ENCODE results near the gene GUSB. TPM values are rescaled to one million over a fixed set of nuclear protein-coding genes. Genes with fewer than 3 reads are reported as not detected.
"Not testable (repeated sequence)": the region's sequence is repeated elsewhere in the genome, so short reads cannot be mapped to it uniquely, and the experiment has no call there.

GUSB gene
- total RNA-seq (2014; rRNA removed; shearing (Covaris generic)): 47.0 and 70.8 TPM in 2 replicates

GRCh38 chr7:65981965-65982792 lies at the start of gene GUSB:
Gene GUSB (minus strand): TSS chr7:65982213. CDS start chr7:65982183, 30 bp downstream.
- Histone ChIP-seq H3K4me3 (peak within 1 kb of the TSS; percentile 79), H3K27ac (peak within 1 kb of the TSS; percentile 67)
- DNase-seq (ENCODE audit: low read depth in 1 of 2, low spot score in 2 of 2): peak; percentile 91 to 94

GRCh38 chr7:66028342-66028741 lies 46.3 kb upstream of the GUSB start:
- not testable (repeated sequence) for H3K27me3 ChIP-seq (replicated peaks); H3K4me3 ChIP-seq; H3K36me3 ChIP-seq; H3K27ac ChIP-seq; DNase-seq (ENCODE audit: low read depth in 1 of 2, low spot score in 2 of 2); H3K4me1 ChIP-seq (replicated peaks); H3K9me3 ChIP-seq (replicated peaks)

More at GRCh38 chr7:65981965-65982792, at the start of gene GUSB:
- Histone ChIP-seq H3K9me3 (replicated peaks) (no peaks in the 10 kb centered on the region), H3K4me1 (replicated peaks) (peaks cover 19% of the 10 kb centered on the region), H3K27me3 (replicated peaks) (no peaks in the 10 kb centered on the region), H3K36me3 (peaks cover 34% of the 10 kb centered on the region)

GRCh38 chr7:66016131-66016461 lies 34.1 kb upstream of the GUSB start:
- no peaks in the 10 kb centered on the region for H3K9me3 ChIP-seq (replicated peaks)
- H3K27me3 ChIP-seq (replicated peaks): no peaks in the 10 kb centered on the region
- no peak overlapping the region for H3K4me3 ChIP-seq
- peak in 1 of 2 experiments; percentile 74 for DNase-seq (ENCODE audit: low read depth in 1 of 2, low spot score in 2 of 2)
- peaks cover 15% of the 10 kb centered on the region for H3K4me1 ChIP-seq (replicated peaks)
- 0 out of 2 replicates have a peak overlapping the region, but pooled peaks have one; percentile 7 for H3K27ac ChIP-seq
- H3K36me3 ChIP-seq: no peaks in the 10 kb centered on the region

- peaks cover 15% of the 10 kb centered on the region for H3K4me1 ChIP-seq (replicated peaks)
- no peaks in the 10 kb centered on the region for H3K36me3 ChIP-seq
- no peak for DNase-seq (ENCODE audit: low read depth in 1 of 2, low spot score in 2 of 2)
- H3K4me3 ChIP-seq: no peak overlapping the region
- H3K27me3 ChIP-seq (replicated peaks): no peaks in the 10 kb centered on the region
- H3K9me3 ChIP-seq (replicated peaks): no peaks in the 10 kb centered on the region
- no peak overlapping the region for H3K27ac ChIP-seq
These were observed 33.6 kb upstream of the GUSB start for GRCh38 chr7:66015440-66016130.

GRCh38 chr7:66013938-66014337 lies 31.9 kb upstream of the GUSB start:
- peak; percentile 33 to 59 for DNase-seq (ENCODE audit: low read depth in 1 of 2, low spot score in 2 of 2)
- Histone ChIP-seq H3K9me3 (replicated peaks) (no peaks in the 10 kb centered on the region), H3K4me3 (no peak overlapping the region), H3K36me3 (no peaks in the 10 kb centered on the region), H3K27ac (no peak overlapping the region), H3K4me1 (replicated peaks) (peaks cover 15% of the 10 kb centered on the region), H3K27me3 (replicated peaks) (no peaks in the 10 kb centered on the region)

GRCh38 chr7:66007232-66007631 lies 25.2 kb upstream of the GUSB start:
- Histone ChIP-seq H3K4me3 (no peak overlapping the region), H3K9me3 (replicated peaks) (no peaks in the 10 kb centered on the region), H3K27me3 (replicated peaks) (no peaks in the 10 kb centered on the region), H3K4me1 (replicated peaks) (peaks cover 5% of the 10 kb centered on the region; the same call in 1 of the 2 replicates), H3K27ac (no peak overlapping the region), H3K36me3 (no peaks in the 10 kb centered on the region)
- no peak for DNase-seq (ENCODE audit: low read depth in 1 of 2, low spot score in 2 of 2)

- not testable (repeated sequence) for H3K9me3 ChIP-seq (replicated peaks); H3K4me1 ChIP-seq (replicated peaks); H3K27ac ChIP-seq
These were observed 23.2 kb upstream of the GUSB start for GRCh38 chr7:66005115-66005671.

GRCh38 chr7:66000823-66001417 lies 18.9 kb upstream of the GUSB start:
- not testable (repeated sequence) for H3K4me3 ChIP-seq; H3K27ac ChIP-seq; H3K4me1 ChIP-seq (replicated peaks); H3K9me3 ChIP-seq (replicated peaks); H3K36me3 ChIP-seq; H3K27me3 ChIP-seq (replicated peaks); DNase-seq (ENCODE audit: low read depth in 1 of 2, low spot score in 2 of 2)

More at GRCh38 chr7:66005115-66005671, 23.2 kb upstream of the GUSB start:
- not testable (repeated sequence) for H3K4me3 ChIP-seq; H3K36me3 ChIP-seq; DNase-seq (ENCODE audit: low read depth in 1 of 2, low spot score in 2 of 2); H3K27me3 ChIP-seq (replicated peaks)

- H3K4me3 ChIP-seq, H3K36me3 ChIP-seq: not testable (repeated sequence)
These were observed 13.0 kb upstream of the GUSB start for GRCh38 chr7:65994984-65995383.

GRCh38 chr7:65992526-65992925 lies 10.5 kb upstream of the GUSB start:
- DNase-seq (ENCODE audit: low read depth in 1 of 2, low spot score in 2 of 2): no peak
- H3K4me3 ChIP-seq: no peak overlapping the region
- peaks cover 12% of the 10 kb centered on the region for H3K4me1 ChIP-seq (replicated peaks)
- H3K9me3 ChIP-seq (replicated peaks): no peaks in the 10 kb centered on the region
- H3K27me3 ChIP-seq (replicated peaks): no peaks in the 10 kb centered on the region
- no peaks in the 10 kb centered on the region for H3K36me3 ChIP-seq
- no peak overlapping the region for H3K27ac ChIP-seq

More at GRCh38 chr7:65994984-65995383, 13.0 kb upstream of the GUSB start:
- DNase-seq (ENCODE audit: low read depth in 1 of 2, low spot score in 2 of 2); H3K27me3 ChIP-seq (replicated peaks); H3K4me1 ChIP-seq (replicated peaks); H3K27ac ChIP-seq; H3K9me3 ChIP-seq (replicated peaks): not testable (repeated sequence)

GRCh38 chr7:65991829-65992228 lies 9.8 kb upstream of the GUSB start:
- H3K27ac ChIP-seq; H3K9me3 ChIP-seq (replicated peaks); H3K36me3 ChIP-seq; DNase-seq (ENCODE audit: low read depth in 1 of 2, low spot score in 2 of 2); H3K27me3 ChIP-seq (replicated peaks); H3K4me3 ChIP-seq: not testable (repeated sequence)
- peaks cover 15% of the 10 kb centered on the region for H3K4me1 ChIP-seq (replicated peaks)

- Histone ChIP-seq H3K36me3 (no peaks in the 10 kb centered on the region), H3K4me1 (replicated peaks) (peaks cover 15% of the 10 kb centered on the region), H3K9me3 (replicated peaks) (no peaks in the 10 kb centered on the region), H3K27ac (no peak overlapping the region), H3K4me3 (no peak overlapping the region), H3K27me3 (replicated peaks) (no peaks in the 10 kb centered on the region)
- DNase-seq (ENCODE audit: low read depth in 1 of 2, low spot score in 2 of 2): no peak
These were observed 7.7 kb upstream of the GUSB start for GRCh38 chr7:65989694-65990080.

GRCh38 chr7:65988503-65988902 lies 6.5 kb upstream of the GUSB start:
- not testable (repeated sequence) for DNase-seq (ENCODE audit: low read depth in 1 of 2, low spot score in 2 of 2); H3K4me3 ChIP-seq; H3K9me3 ChIP-seq (replicated peaks); H3K36me3 ChIP-seq; H3K27ac ChIP-seq; H3K27me3 ChIP-seq (replicated peaks)
- peaks cover 15% of the 10 kb centered on the region for H3K4me1 ChIP-seq (replicated peaks)

- no peak overlapping the region for H3K27ac ChIP-seq
- H3K4me1 ChIP-seq (replicated peaks): peaks cover 15% of the 10 kb centered on the region
- no peak for DNase-seq (ENCODE audit: low read depth in 1 of 2, low spot score in 2 of 2)
- H3K4me3 ChIP-seq: no peak overlapping the region
- no peaks in the 10 kb centered on the region for H3K36me3 ChIP-seq
- H3K27me3 ChIP-seq (replicated peaks): no peaks in the 10 kb centered on the region
- H3K9me3 ChIP-seq (replicated peaks): no peaks in the 10 kb centered on the region
These were observed 6.1 kb upstream of the GUSB start for GRCh38 chr7:65988084-65988483.
